Muscle layer of colon (tissue), 2 donors: Measurements from ENCODE around the gene RIN3.

Source experiments
- H3K27ac ChIP-seq: one replicate; pipeline ENCODE4 v1.7.0; 2013; ENCODE audit warnings: low read depth, mild to moderate bottlenecking, low read length, moderate library complexity
- H3K27me3 ChIP-seq, 2 donors: one replicate each; pipeline ENCODE4 v1.7.0; 2013; ENCODE audit warnings: low read length in 2 of 2, mild to moderate bottlenecking in 2 of 2; ENCODE audit not compliant: insufficient read depth in 2 of 2, control insufficient read depth in 1 of 2
- H3K36me3 ChIP-seq: one replicate; pipeline ENCODE4 v1.7.0; 2013; ENCODE audit warnings: mild to moderate bottlenecking, low read length; ENCODE audit not compliant: insufficient read depth
- H3K4me1 ChIP-seq: one replicate; pipeline ENCODE4 v1.7.0; 2013; ENCODE audit warnings: mild to moderate bottlenecking, low read length; ENCODE audit not compliant: insufficient read depth
- H3K4me3 ChIP-seq, 2 donors: one replicate each; pipeline ENCODE4 v1.7.0; 2013; ENCODE audit warnings: low read length in 2 of 2, low read depth in 1 of 2, mild to moderate bottlenecking in 1 of 2, moderate library complexity in 1 of 2
- H3K9ac ChIP-seq: one replicate; pipeline ENCODE4 v1.7.0; 2013; ENCODE audit warnings: low read length
- H3K9me3 ChIP-seq: one replicate; pipeline ENCODE4 v1.7.0; 2013; ENCODE audit warnings: mild to moderate bottlenecking, low read length
- donor health status: abdominal sarcoma.
- donor health status: Adenocarcinoma of cecum.

The RIN3 gene

GRCh38 chr14:92687681-92688433 lies 174.3 kb downstream of the RIN3 start:
- no peaks in the 10 kb centered on the region for H3K9me3 ChIP-seq
- H3K9ac ChIP-seq: no peak overlapping the region
- no peak overlapping the region for H3K27ac ChIP-seq
- peaks cover 16% of the 10 kb centered on the region for H3K4me1 ChIP-seq
- no peaks in the 10 kb centered on the region for H3K27me3 ChIP-seq
- H3K4me3 ChIP-seq: peak overlapping the region; percentile 41 to 43
- peaks cover 10% of the 10 kb centered on the region for H3K36me3 ChIP-seq

- Histone ChIP-seq H3K4me1 (peaks cover 24% of the 10 kb centered on the region), H3K27ac (no peak overlapping the region), H3K36me3 (peaks cover 10% of the 10 kb centered on the region), H3K4me3 (no peak overlapping the region), H3K9me3 (no peaks in the 10 kb centered on the region), H3K9ac (no peak overlapping the region), H3K27me3 (no peaks in the 10 kb centered on the region)
These were observed 175.1 kb downstream of the RIN3 start for GRCh38 chr14:92688434-92689375.

GRCh38 chr14:92690171-92691011 lies 176.8 kb downstream of the RIN3 start:
- Histone ChIP-seq H3K27me3 (no peaks in the 10 kb centered on the region), H3K36me3 (peaks cover 7% of the 10 kb centered on the region), H3K4me1 (peaks cover 38% of the 10 kb centered on the region), H3K4me3 (no peak overlapping the region), H3K9me3 (no peaks in the 10 kb centered on the region), H3K27ac (no peak overlapping the region), H3K9ac (no peak overlapping the region)

DNA sequence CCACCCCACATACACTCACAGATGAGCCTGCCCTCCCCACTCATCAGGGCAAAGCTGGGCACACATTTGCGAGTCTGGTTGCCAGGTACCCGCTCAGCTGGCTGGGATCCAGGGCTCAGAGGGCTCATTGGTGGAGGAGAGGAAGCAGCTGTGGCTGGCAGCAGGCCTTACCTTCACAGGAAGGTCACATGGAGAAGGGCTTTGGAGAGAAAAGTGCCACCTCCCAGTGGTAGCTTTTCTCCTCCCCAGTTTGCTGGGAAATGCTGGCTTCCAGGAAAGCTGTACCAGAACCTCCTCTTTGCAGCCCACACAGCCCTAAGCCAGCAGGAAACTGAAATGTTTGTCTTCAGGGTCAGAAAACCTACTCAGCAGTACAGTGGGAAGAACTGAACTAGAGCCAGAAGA lies 179.2 kb downstream of the RIN3 start:
- Histone ChIP-seq H3K4me1 (peaks cover 33% of the 10 kb centered on the region), H3K27ac (peak overlapping the region; percentile 41), H3K27me3 (no peaks in the 10 kb centered on the region), H3K4me3 (no peak overlapping the region), H3K9ac (no peak overlapping the region), H3K9me3 (no peaks in the 10 kb centered on the region), H3K36me3 (no peaks in the 10 kb centered on the region)

GRCh38 chr14:92693998-92694795 lies 180.6 kb downstream of the RIN3 start:
- Histone ChIP-seq H3K4me3 (no peak overlapping the region), H3K9ac (no peak overlapping the region), H3K27ac (no peak overlapping the region), H3K9me3 (no peaks in the 10 kb centered on the region), H3K4me1 (peaks cover 33% of the 10 kb centered on the region), H3K27me3 (no peaks in the 10 kb centered on the region), H3K36me3 (no peaks in the 10 kb centered on the region)

- Histone ChIP-seq H3K9me3 (no peaks in the 10 kb centered on the region), H3K27ac (no peak overlapping the region), H3K4me3 (no peak overlapping the region), H3K4me1 (peaks cover 33% of the 10 kb centered on the region), H3K27me3 (no peaks in the 10 kb centered on the region), H3K9ac (no peak overlapping the region), H3K36me3 (no peaks in the 10 kb centered on the region)
These were observed 181.2 kb downstream of the RIN3 start for GRCh38 chr14:92694807-92695206.

GRCh38 chr14:92695562-92695961 lies 182.0 kb downstream of the RIN3 start:
- Histone ChIP-seq H3K27me3 (no peaks in the 10 kb centered on the region), H3K27ac (no peak overlapping the region), H3K36me3 (no peaks in the 10 kb centered on the region), H3K9ac (no peak overlapping the region), H3K4me1 (peaks cover 33% of the 10 kb centered on the region), H3K9me3 (no peaks in the 10 kb centered on the region), H3K4me3 (no peak overlapping the region)

GRCh38 chr14:92696366-92696765 lies 182.8 kb downstream of the RIN3 start:
- no peaks in the 10 kb centered on the region for H3K27me3 ChIP-seq
- H3K9me3 ChIP-seq: no peaks in the 10 kb centered on the region
- H3K27ac ChIP-seq: no peak overlapping the region
- peaks cover 33% of the 10 kb centered on the region for H3K4me1 ChIP-seq
- no peak overlapping the region for H3K9ac ChIP-seq
- H3K36me3 ChIP-seq: no peaks in the 10 kb centered on the region
- no peak overlapping the region for H3K4me3 ChIP-seq

- Histone ChIP-seq H3K27me3 (no peaks in the 10 kb centered on the region), H3K36me3 (no peaks in the 10 kb centered on the region), H3K9me3 (no peaks in the 10 kb centered on the region), H3K4me1 (peaks cover 17% of the 10 kb centered on the region), H3K4me3 (no peak overlapping the region), H3K9ac (no peak overlapping the region), H3K27ac (no peak overlapping the region)
These were observed 184.8 kb downstream of the RIN3 start for GRCh38 chr14:92698393-92698792.

DNA sequence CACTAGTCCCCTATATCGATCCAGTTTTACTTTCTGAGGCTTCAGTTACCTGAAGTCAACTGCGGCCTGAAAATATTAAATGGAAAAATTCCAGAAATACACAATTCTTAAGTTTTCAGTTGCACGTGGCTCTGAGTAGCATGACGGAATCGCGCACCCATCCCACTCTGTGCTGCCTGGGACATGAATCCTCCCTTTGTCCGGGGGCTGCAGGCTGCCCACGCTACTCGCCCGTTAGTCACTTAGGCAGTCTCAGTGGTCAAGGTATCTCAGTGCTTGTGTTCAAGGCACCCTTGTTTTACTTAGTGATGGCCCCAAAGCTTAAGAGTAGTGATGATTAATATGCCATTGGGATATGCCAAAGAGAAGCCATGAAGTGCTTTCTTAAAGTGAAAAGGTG lies 188.2 kb downstream of the RIN3 start:
- Histone ChIP-seq H3K9me3 (no peaks in the 10 kb centered on the region), H3K36me3 (peaks cover 31% of the 10 kb centered on the region), H3K4me3 (no peak overlapping the region), H3K4me1 (no peaks in the 10 kb centered on the region), H3K27me3 (no peaks in the 10 kb centered on the region), H3K27ac (no peak overlapping the region), H3K9ac (no peak overlapping the region)
